Ishikawa (cell line): ENCODE data around the gene SUMO3.

Source experiments
- CEBPB ChIP-seq: IDR thresholded peaks from 2 replicates; pipeline ENCODE4 v1.6.1; 2012
- CREB1 ChIP-seq: IDR thresholded peaks from 2 replicates; pipeline ENCODE4 v1.6.1; 2012; ENCODE audit warnings: low read depth
- EGR1 ChIP-seq: IDR thresholded peaks from 2 replicates; pipeline ENCODE4 v1.6.1; 2012
- EP300 ChIP-seq: IDR thresholded peaks from 2 replicates; pipeline ENCODE4 v1.6.1; 2012; ENCODE audit warnings: borderline replicate concordance
- FOXM1 ChIP-seq: IDR thresholded peaks from 2 replicates; pipeline ENCODE4 v1.6.1; 2012; ENCODE audit warnings: low read depth, borderline replicate concordance
- NFIC ChIP-seq: IDR thresholded peaks from 2 replicates; pipeline ENCODE4 v1.6.1; 2012
- RAD21 ChIP-seq: IDR thresholded peaks from 2 replicates; pipeline ENCODE4 v1.6.1; 2012; ENCODE audit warnings: low read depth
- REST ChIP-seq: IDR thresholded peaks from 2 replicates; pipeline ENCODE4 v1.6.1; 2012; ENCODE audit warnings: low read depth, mild to moderate bottlenecking
- TAF1 ChIP-seq: IDR thresholded peaks from 2 replicates; pipeline ENCODE4 v1.6.1; 2012; ENCODE audit warnings: low read depth, mild to moderate bottlenecking
- TCF12 ChIP-seq: IDR thresholded peaks from 2 replicates; pipeline ENCODE4 v1.6.1; 2012; ENCODE audit warnings: low read depth
- TEAD4 ChIP-seq: IDR thresholded peaks from 2 replicates; pipeline ENCODE4 v1.6.1; 2012
- USF1 ChIP-seq: IDR thresholded peaks from 2 replicates; pipeline ENCODE4 v1.6.1; 2012
- YY1 ChIP-seq: IDR thresholded peaks from 2 replicates; pipeline ENCODE4 v1.6.1; 2012; ENCODE audit warnings: low read depth
- ZBTB7A ChIP-seq: IDR thresholded peaks from 2 replicates; pipeline ENCODE4 v1.6.1; 2012; ENCODE audit warnings: low read depth
- TF ChIP-seq, protein P1 (sequence below): IDR thresholded peaks from 2 replicates; pipeline ENCODE4 v1.6.1; 2012

Gene SUMO3

DNA sequence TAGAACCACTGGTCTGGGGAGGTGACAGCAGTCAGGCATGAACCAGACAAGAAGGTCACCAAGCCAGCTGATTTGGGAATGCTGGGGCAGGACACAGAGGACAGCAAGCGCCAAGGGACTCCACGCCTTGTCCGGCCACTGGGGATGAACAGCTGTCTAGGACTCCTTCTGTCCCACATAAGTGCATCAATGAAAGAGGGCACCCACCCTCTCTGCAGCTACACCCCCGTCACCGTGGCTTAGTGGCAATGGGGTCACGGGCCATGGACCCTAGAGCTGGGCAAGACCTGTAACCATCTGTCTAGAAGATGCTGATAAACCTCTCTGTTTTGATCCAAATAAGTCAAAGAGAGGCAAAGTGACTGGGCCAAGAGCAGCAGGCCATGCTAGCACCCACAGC is 33.1 kb downstream of the SUMO3 start:
- no peak for TF ChIP-seq RAD21
- TF ChIP-seq REST: no peak
- TF ChIP-seq EGR1: no peak
- no peak for TF ChIP-seq CEBPB
- TF ChIP-seq TAF1: no peak

GRCh38 chr21:44783020-44783696 is 34.7 kb downstream of the SUMO3 start:
- TF ChIP-seq, protein P1, sequence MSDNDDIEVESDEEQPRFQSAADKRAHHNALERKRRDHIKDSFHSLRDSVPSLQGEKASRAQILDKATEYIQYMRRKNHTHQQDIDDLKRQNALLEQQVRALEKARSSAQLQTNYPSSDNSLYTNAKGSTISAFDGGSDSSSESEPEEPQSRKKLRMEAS: no peak
- TF ChIP-seq TAF1 (no peak), EP300 (no peak), TCF12 (no peak), NFIC (no peak), RAD21 (no peak), TEAD4 (no peak), REST (no peak), FOXM1 (no peak), CREB1 (no peak), EGR1 (no peak)

DNA sequence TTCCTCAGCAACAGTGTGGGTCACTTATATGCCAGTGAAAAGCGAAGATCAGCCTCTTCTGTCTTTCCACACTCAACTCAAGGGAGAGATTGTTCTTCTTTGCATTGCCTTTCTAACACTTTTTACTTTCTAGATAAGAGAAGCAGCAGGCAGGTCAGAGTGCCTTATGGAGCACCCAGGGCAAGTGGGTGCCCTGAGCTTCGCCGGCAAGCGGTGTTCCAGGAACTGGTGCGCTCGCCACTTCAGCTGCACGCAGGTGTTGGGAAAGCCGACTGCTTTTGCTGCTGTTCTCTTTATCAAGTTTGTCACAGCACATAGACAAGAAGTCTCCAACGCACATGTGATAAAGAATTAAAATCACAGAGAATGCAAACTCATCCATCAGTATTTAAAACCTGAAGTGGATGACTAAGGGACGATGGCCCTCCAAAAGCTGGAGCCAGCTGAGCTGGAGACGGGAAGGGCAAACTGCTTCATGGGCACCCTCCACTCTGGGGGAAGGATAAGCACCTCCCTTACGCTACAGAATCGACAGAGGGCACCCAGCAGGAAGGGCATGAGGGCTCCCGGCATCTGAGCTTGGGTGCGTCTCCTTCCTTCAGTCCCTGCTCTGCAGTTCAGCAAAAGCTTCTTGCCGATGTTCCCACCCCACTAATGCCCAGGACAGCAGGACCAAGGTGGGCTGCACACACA is 36.9 kb downstream of the SUMO3 start:
- TF ChIP-seq RAD21: no peak
- TF ChIP-seq YY1: no peak
- no peak for TF ChIP-seq TAF1
- TF ChIP-seq TCF12: no peak

DNA sequence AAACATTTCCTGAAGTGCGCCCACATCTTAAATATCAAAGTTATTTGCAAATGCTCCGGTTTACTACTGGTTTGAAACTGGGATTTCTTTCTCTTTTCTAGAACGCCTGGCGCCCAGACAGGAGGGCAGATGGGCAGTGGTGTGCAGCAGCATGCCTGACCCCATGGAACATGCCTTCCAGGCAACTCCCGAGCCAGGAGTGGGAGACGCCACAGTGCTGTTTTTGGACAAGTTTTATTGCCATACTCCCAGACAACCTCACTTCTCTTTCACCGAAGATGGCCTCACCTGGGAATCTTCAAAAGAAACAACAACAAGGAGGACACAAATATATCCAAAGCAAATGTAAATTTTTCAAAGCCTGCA is 37.7 kb downstream of the SUMO3 start:
- TF ChIP-seq NFIC (no peak), TCF12 (no peak), ZBTB7A (no peak), TEAD4 (no peak), CEBPB (no peak), FOXM1 (no peak), YY1 (no peak), RAD21 (no peak), TAF1 (no peak), CREB1 (no peak), EP300 (no peak)
- TF ChIP-seq, protein P1: no peak

DNA sequence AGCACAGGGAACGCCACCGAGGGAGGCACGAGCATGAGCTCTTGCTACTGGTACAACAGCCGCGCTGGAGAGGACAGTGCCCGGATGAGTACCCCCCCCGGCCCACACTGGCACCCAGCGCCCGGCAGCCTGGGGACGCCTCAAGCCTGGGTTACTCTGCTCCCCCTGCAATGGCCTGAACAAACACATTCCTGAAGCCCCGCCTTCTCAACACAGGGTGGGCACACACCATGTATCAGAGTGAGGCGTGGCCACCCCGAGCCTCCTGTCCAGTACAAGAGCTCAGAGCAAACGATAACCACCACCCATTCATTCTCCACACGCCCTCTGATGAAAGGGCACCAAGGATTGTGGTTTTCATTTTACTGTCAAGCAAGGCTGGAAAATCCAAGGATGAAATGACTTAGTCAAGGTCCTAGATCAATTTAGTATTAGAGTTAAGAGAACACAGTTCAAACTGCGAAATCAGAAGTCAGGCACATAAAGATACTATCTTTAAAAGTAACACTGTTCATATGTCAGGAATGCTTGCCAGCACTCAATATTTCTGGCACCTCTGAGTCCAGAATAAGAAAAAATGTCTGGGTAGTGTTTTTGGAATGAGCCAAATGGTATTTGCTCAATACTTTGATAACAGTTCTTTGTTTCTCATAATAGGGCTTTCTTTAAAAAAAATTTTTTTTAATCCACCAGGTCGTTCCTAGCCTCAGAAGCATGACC is 38.3 kb downstream of the SUMO3 start:
- no peak for TF ChIP-seq RAD21
- no peak for TF ChIP-seq TAF1
- TF ChIP-seq, protein P1: no peak
- no peak for TF ChIP-seq TEAD4
- no peak for TF ChIP-seq TCF12
- no peak for TF ChIP-seq EGR1
- TF ChIP-seq CEBPB: no peak
- no peak for TF ChIP-seq EP300
- TF ChIP-seq USF1: no peak
- TF ChIP-seq ZBTB7A: no peak
- no peak for TF ChIP-seq NFIC
- TF ChIP-seq CREB1: no peak
- TF ChIP-seq FOXM1: no peak
- no peak for TF ChIP-seq REST
- TF ChIP-seq YY1: no peak
